Activated naive CD4-positive, alpha-beta T cell (primary cell): Measurements from ENCODE around the gene MRPS27.

Experiments used
- DNase-seq, 4 experiments: peaks; one replicate each; lab custom pipeline; 2025; lab: John Stamatoyannopoulos, UW

The MRPS27 gene

DNA sequence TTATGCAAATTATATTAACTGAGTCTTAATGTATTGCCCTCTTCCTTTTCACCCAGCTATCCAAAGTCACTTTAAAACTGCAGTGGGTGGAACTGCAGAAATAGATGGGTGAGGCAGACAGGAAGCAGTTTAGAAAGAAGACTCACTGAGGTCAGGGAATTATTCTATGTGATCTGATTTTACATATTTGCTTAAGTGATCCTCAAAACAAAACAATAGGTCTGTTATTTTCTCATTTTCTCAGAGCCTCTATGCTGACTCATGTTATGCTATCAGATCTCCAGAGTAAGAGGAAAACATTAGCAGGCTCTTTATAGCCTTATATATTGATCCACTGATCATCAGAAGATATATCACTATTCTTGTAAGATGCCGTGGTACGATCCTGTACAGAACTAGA, 63.5 kb downstream of the MRPS27 start:
- DNase-seq: no peak

DNA sequence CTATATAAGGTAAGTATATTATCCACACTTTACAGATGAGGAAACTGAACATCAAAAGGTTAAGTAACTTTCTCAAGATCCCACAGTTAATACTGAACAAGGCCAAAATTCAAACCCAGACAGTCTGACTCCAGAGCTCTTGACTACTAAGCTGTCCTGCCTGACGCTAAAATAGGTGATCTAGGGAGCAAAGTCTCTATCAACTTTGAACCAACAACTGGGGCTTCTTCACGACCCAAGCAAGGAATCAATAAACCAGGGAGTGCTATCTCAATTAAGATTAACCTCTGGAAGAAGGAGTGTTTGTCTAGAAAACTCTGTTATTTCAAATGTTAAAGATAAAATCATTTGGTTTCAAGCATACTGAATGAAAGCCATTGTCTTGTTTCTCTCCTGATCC, 64.4 kb downstream of the MRPS27 start:
- no peak for DNase-seq

DNA sequence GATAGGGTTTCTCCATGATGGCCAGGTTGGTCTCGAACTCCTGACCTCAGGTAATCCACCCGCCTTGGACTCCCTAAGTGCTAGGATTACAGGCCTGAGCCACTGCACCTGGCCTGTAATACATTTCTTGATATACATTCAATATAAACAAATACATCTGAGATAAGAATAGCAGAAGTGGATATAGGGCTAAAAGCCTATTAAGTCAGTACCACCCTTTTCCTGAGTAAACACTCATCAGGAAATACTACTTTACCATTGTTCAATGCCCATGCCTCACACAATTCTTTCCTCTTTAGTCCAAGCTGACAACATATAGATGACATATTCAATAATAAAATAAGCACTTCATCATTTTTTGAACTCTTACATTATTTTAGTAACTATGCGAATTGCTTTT, 64.8 kb downstream of the MRPS27 start:
- no peak for DNase-seq

DNA sequence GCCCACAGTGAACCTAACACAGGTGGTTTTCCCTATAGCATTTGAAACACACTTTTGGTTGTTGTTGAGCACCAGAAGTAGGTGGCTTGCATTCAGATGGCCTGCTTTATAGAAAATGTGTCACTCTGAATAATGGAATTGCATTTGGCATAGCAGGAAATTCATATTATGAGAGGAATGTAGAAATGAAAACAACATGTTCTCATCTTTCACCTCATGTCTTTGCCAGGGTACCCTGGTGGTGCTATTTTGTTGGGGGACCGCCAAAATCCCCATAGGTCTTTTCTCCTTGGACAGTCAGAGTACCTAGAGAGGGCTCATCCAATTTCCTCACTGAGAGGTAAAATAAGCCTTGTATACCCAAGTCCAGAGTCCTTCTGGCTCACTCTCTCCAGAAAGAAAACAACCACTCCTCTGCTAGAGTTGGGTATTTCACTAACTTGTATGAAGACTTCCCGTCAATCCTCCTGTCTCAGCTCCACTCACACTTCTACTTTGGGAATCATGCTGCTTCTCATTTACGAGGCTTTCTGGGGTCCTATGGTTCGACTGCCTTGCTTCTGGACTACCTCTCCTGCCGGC, 67.4 kb downstream of the MRPS27 start:
- DNase-seq: no peak

DNA sequence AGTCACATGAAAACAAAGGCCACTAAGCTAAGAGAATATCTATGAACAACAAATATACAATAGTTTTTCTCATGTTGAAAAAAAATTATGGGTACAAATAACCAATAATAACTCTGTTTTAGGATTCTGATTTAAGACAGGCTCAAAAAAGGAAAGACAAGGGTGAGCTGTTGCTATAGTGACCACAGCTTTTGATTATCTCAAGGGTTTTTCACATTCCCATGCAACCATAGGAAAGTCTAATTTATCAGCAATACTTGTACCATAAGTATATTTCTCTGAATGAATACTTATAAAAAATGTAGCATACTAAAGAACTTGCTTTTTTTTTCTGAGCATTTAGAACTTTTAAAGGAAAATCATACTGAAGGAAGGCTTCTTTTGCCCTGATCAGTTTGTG, 68.0 kb downstream of the MRPS27 start:
- no peak for DNase-seq

DNA sequence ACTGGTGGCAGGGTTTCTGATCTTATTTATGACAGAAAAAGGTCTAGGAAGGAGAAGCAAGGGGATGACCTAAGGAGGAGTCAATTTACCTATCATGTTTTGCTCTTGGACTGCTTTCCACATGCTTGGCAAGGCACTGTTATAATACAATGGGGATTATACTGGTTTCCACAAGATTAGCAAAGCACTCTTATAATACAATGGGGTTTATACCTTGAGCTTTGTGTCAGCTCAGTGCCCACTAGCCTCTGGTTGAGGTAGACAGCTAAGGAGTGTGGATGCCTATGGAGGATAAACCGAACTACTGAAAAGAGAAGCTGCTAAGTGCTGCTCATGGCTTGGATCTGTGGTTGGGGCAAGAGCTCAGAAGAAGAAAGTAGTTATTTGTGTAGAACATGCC, 68.7 kb downstream of the MRPS27 start:
- no peak for DNase-seq

DNA sequence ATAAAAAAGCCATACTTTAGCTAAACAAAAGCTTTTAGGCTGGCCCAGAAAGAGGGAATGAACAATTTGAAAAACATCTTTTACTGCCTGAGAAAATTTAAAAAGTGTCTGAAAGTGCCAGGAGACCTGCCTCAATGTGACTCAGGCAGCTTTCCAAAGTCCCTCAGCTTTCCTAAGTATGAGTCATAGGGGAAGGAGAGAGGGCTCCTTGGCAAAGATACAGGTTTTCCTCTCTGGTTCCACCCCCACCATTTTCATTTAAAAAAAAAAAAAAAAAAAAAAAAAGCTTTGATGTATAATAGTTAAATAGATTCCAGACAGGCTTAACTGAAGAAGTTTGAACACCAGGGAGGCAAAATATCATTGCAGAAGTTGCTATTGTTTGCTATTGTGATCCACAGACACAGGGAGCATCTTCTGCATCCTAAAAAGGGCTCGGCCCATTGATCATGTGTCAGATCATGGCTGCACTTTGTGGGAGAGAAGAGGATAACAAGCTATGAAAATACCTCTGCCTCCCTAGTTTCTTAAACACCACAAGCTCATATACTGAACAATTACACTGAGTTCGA, 71.5 kb downstream of the MRPS27 start:
- DNase-seq: no peak

DNA sequence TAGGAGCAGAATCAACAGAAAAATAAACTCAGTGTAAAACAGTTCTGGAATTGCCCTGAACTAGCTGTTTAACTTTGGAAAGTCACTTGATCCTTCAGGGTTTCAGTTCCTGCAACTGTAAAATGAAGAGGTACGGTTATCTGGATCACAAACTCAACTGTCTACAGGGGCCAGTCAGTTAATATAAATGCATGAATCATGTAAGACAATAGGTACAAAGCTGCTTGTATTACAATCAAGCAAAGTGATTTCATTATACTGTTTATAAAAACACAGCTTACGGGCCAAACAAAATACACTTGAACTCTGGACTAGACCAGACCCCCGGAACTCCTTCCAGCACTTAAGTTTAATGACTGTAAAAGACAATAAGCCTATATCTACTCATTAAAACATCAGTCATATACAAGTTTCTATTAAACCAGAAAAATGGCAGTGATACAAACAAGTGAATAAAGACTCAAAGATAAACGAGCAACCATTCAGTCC, 73.0 kb downstream of the MRPS27 start:
- no peak for DNase-seq

DNA sequence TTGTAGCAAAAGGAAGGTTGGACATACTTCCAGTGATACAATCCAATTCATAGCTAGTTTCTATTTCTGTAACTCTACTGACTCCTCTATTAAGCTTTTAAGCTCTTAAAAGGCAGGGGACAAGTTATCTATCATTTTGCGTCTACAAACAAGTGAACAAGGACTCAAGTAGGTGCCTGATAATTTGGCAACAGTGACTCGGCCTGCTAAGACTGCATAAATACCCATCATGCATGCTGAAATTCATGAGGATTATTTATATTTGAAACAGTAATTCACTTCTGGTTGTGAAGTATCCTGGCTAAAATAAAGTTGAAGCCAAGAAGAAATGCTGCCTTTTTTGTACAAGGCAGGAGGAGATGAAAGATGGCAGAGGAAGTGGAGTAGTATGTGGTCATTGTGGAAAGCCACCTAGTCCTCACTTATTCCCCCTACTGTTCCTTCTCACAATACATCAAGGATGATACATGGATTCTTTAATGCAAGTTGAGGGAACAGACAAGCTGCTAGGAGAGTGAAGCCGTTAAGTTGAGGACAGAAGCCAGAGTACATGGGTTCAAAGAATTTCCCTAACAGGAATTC, 74.0 kb downstream of the MRPS27 start:
- no peak for DNase-seq

DNA sequence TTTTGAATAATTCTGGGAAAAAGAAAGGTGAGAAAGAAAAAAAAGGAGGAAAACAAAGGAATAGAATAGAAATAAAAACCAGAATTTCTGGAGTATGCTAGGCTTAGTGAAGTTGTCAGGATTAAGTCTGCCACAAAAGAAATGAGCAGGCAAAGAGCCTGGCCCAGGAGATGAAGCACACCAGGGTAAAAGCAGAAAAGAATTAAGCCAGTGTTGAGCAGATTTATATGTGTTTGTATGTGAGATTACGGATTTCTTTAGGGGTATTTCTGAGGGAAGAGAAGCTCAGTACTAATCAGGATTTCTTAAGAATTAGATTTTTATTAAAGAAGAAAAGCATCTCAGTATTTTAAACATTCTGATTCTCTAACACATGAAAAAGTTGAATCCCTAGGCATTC, 74.5 kb downstream of the MRPS27 start:
- no peak for DNase-seq

DNA sequence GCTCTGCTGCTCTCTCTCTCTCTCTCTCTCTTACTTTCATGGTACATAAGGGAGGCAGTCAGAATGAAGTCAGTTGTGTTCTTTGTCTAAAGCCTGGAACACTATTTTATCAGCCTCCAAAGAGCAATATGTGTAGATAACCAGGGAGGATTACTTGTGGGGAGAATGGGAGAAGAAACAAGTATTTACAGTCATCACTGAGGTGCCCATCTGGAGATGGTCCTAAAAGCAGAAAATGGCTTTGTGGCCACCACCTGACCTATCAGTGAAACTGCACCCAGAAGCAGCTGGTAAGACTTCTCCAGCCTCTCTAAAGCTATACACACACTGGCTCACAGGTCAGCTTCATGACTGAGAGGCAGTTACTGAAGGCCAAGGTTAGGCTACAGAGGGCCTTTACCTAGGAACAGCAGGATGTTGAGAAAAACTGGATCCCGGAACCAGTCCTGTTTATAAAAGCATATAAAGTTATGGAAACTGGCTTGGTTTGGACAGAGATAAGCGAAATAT, 75.1 kb downstream of the MRPS27 start:
- DNase-seq: no peak

DNA sequence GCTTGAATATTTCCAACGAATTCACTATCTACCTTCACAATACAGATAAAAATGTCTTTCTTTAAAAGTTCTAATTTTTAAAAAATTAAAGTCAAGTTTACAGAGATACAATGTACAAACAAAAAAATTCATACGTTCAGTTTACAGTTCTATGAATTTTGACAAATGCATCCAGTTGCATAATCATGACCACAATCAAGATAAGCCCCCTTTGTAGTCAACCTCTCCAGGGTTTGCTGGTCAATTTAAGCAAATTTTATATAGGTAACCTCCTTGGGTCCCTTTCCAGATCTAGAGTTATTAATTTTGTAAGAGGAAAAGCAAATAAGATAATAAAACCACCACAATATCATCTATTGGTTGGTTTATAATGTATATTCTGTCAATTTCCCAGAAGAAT, 76.3 kb downstream of the MRPS27 start:
- DNase-seq: no peak

DNA sequence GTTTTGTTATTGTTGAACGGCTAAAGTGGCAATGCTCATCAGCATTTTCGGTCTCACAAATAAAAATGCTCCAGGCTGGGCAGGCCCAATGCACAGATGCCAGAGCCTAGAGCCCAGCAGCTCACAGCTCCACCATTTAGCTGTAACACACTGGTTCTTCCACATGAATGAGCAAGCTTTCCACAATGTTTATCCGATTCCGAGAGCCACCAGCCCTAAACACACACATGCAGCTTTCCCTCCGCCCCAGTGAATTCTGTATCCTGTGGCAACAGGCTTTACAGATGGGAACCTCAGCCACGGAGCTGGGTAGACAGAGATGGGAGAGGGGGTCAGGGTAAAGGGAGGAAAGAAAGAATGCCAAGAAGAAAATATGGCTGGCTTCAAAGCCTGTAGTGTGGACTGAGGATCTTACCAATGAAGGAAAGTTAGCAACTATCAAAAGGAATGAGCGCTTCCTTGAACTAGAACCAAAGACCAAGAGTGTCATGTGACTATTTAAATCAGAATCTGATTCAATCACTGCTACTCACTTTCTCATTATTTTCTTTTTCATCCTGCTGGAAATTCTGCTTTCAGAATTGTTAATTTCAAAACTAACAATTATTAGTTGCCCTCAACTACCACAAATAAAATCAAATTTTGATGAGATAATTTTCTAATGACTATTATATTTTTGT, 77.1 kb downstream of the MRPS27 start:
- no peak for DNase-seq

DNA sequence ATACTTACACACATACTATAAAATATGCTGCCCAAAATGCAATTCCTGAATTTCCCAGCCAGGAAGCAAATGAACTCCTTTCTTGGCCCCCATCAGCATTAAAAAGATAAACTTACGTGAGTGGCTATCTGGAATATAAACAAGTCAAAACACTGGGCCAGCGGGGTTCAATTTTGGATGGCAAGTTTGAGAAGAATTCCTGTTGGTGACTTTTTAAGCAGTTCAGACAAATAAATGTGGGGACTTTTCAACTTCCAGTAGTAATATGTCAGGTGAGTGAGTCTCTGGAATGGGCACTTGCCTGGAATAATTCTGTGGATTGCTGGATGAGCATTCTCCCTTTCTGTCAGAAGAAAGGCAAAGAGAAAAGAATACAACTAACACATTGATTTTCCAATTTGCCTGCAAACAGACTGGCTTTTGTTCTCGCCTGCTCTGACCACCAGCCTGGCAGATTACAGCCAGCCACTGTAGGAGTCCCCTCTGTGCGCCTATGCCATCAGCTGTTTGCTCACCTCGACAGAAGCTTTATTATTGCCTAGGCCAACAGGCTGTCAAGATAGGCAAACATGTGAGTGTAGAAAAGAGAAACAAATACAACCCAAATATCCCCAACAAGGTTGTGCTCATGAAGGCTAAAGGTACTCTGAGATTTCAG, 78.6 kb downstream of the MRPS27 start:
- DNase-seq: no peak

DNA sequence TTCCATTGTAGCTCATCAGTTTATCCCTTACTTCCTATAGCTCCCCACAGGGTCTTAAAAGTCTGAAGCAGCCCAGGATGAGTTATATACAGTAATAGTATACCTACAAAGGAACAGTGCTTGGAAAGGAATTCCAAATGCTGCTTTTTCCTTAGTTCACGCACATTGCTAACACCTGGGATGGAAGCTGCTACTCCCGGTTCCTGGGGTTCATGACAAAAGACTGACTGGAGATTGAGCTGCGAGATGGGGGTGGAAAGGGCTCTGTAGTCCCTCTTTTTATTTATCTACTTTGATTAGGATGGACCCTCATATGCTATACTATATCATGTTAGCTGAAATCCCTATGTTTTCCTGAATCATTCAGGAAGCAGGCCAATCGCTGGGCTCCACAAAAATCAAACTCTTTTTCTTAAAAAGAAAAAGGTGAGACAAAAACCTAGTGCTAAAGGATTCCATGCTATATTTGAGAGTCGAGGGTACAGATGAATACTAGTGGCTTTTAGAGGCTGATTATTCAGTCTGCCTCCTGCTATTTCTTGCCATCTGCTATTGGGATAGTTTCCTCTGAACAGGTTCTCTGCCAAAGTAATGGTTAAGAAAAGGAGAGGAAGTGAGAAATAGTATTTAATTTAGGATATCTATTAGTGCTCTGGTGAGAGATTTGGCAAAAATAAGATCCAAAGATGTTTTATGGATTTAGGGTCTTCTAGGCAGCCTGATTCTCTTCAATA, 81.2 kb downstream of the MRPS27 start:
- DNase-seq: no peak

DNA sequence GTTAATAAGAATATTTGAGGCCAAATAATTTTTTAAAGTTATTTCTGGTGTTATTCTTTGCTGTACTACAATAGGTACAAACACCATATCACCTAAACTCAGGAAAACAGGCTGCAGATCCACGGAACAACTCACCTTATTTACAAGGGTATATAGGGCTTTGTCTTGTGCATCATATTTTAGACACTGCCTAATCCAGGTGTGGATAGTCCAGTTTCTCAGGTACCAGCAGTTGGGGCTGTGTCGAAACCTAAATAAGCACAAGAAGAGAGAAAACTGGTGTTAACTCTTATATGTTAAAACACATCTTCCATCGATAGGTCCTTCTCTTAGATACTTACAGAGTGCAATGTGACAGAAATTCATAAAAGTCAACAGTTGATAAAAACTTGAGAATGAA, 82.2 kb downstream of the MRPS27 start:
- no peak for DNase-seq

DNA sequence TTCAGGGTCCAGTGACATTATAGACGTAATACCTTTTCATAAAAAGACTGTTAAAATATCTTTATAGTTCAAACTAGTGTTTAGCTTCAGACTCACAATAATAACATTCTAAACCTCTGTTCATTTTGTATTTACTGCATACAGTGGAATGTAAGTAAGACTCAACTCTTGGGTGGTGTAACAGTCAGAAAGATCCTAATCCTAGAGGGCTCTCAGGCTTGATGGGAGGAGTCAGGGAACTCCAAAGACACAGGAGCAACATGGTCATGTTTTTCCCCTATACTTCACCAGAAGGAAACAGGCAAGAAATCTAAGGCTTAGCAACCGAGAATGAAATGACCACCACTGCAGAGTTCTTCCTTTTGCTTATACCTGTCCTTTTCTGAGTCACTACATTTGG, 82.6 kb downstream of the MRPS27 start:
- no peak for DNase-seq

DNA sequence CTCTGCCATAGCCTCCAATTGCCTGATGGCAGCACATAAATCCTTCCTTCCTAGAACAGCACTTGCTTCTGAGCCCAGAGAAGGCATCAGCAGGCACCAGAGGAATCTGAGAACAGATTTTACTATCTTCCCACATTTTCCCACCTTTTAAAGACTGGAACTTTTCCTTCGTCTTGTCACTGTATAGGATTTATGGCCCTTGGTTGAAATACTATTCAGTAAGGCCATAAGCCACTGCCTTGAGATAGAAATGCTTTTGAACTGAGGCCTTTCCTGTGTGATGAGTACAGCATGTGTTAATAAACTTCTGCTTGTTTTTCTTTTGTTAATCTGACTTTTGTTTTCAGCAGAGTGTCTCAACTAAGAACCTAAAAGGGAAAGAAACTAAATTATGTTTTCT, 84.3 kb downstream of the MRPS27 start:
- DNase-seq: no peak

DNA sequence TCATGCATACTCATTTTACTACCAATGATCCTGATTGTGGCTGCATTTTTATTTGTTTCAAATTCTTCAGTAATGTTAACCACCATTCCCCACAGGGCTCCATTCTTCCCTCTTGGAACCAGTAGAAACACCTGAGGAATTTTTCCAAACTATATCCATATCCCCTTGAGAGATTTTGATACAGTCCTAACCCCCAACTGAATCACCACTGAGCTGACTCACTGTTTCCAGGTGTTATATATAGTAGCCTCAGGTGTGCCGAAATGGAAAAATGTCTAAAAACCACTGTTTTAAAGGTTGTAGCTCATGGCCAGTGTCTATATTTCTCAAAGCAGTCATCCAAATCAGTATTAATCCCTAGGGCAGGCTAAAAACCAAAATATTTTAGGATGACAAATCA, 85.2 kb downstream of the MRPS27 start:
- no peak for DNase-seq

DNA sequence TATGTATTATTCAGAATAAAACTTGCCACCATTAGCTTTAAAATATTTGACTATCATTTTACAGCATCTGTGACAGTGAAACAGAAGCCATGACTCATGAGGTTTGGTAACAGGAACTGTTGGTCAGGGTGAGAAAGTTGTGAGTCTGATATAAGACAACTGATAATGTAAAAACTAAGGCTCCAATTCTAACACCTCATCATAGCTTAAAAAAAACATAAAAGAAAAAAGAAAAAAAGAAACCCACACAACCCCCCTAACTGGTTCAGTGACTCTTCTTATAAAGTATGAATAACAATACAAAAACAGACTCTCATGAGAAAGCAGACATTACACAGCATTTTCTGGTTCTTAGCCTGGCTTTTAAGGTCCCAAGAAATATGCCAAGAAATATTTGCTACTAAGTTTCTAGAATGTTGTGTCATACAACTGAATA, 85.8 kb downstream of the MRPS27 start:
- no peak for DNase-seq

DNA sequence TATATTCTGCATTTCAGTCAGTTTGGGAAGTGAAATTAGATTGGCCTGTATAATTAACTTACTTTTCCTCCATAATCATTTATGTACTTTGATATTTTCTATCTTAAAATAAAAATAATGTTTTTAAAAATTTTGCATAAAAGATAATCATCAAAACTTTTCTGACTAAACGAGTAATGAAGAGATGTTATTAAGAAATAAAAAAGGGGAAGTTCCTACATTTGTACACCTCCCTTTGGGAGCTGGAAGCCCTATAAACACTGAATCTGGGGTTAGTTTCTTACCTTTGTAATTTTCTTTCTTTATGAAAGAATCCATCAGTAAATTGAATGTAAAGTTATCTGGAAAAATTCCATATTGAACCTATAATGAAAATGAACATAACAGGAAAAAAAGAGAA, 86.2 kb downstream of the MRPS27 start:
- no peak for DNase-seq

DNA sequence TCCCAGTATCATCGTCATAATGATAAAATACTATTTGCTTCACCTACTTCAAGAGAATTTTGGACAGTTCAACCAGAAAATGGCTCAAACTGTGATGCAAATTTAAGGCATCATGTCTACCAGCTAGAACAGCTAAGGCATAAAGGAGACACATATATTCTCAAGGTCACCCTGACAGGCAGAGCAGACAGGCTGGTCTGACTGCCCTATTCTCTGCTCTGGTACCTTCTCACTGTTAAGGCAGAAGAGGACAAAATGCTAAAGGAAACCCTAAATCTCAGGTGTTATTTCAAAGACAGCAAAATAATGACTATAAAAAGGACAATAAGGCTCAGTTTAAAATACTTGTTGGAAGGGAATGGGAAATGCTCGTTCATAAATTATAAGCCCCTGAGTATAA, 87.2 kb downstream of the MRPS27 start:
- DNase-seq: no peak
